ENCODE data around the gene KRT15.

Gene KRT15

GRCh38 chr17:41518789-41519449 is at the start of gene KRT15:
KRT15 (minus strand) TSS chr17:41518890; CDS start chr17:41518827, 63 bp downstream.
- no peak; the same call in 1 of the 2 replicates for TF ChIP-seq CTCF (IDR thresholded peaks at IDR 0.05; ENCODE audit: low read depth, low read length)
- Histone ChIP-seq H3K4me3 (ENCODE audit: low read depth, low read length) (no peak within 1 kb of the TSS), H3K36me3 (no peaks in the 10 kb centered on the region), H3K27me3 (ENCODE audit: insufficient read depth, low read depth, severe bottlenecking) (no peaks in the 10 kb centered on the region), H3K27ac (peak within 1 kb of the TSS; percentile 54), H3K9me3 (ENCODE audit: severe bottlenecking) (no peaks in the 10 kb centered on the region)
- DNase-seq, result peak; percentile 58

- Histone ChIP-seq H3K4me3 (ENCODE audit: low read depth, low read length) (no peak overlapping the region), H3K27ac (no peak overlapping the region), H3K9me3 (ENCODE audit: severe bottlenecking) (no peaks in the 10 kb centered on the region), H3K27me3 (ENCODE audit: insufficient read depth, low read depth, severe bottlenecking) (no peaks in the 10 kb centered on the region), H3K36me3 (no peaks in the 10 kb centered on the region)
- no peak for TF ChIP-seq CTCF (IDR thresholded peaks at IDR 0.05; ENCODE audit: low read depth, low read length)
- DNase-seq, result no peak
Measured at GRCh38 chr17:41567317-41567716, 48.6 kb upstream of the KRT15 start.

- no peak for DNase-seq
- no peak overlapping the region for H3K27ac ChIP-seq
- no peaks in the 10 kb centered on the region for H3K9me3 ChIP-seq (ENCODE audit: severe bottlenecking)
- no peak overlapping the region for H3K4me3 ChIP-seq (ENCODE audit: low read depth, low read length)
- TF ChIP-seq CTCF (IDR thresholded peaks at IDR 0.05; ENCODE audit: low read depth, low read length), result no peak
- no peaks in the 10 kb centered on the region for H3K36me3 ChIP-seq
- no peaks in the 10 kb centered on the region for H3K27me3 ChIP-seq (ENCODE audit: insufficient read depth, low read depth, severe bottlenecking)
Measured at GRCh38 chr17:41565338-41565737, 46.6 kb upstream of the KRT15 start.

GRCh38 chr17:41563607-41564170 is 45.0 kb upstream of the KRT15 start:
- Histone ChIP-seq H3K4me3 (ENCODE audit: low read depth, low read length) (no peak overlapping the region), H3K36me3 (no peaks in the 10 kb centered on the region), H3K27me3 (ENCODE audit: insufficient read depth, low read depth, severe bottlenecking) (no peaks in the 10 kb centered on the region), H3K9me3 (ENCODE audit: severe bottlenecking) (no peaks in the 10 kb centered on the region), H3K27ac (no peak overlapping the region)
- TF ChIP-seq CTCF (IDR thresholded peaks at IDR 0.05; ENCODE audit: low read depth, low read length), result no peak
- no peak for DNase-seq

GRCh38 chr17:41561554-41561953 is 42.9 kb upstream of the KRT15 start:
- no peak for DNase-seq
- H3K27ac ChIP-seq, result no peak overlapping the region
- no peak for TF ChIP-seq CTCF (IDR thresholded peaks at IDR 0.05; ENCODE audit: low read depth, low read length)
- no peaks in the 10 kb centered on the region for H3K9me3 ChIP-seq (ENCODE audit: severe bottlenecking)
- H3K36me3 ChIP-seq, result no peaks in the 10 kb centered on the region
- H3K27me3 ChIP-seq (ENCODE audit: insufficient read depth, low read depth, severe bottlenecking), result no peaks in the 10 kb centered on the region
- no peak overlapping the region for H3K4me3 ChIP-seq (ENCODE audit: low read depth, low read length)

GRCh38 chr17:41559548-41559947 is 40.9 kb upstream of the KRT15 start:
- Histone ChIP-seq H3K36me3 (no peaks in the 10 kb centered on the region), H3K27ac (no peak overlapping the region), H3K27me3 (ENCODE audit: insufficient read depth, low read depth, severe bottlenecking) (no peaks in the 10 kb centered on the region), H3K9me3 (ENCODE audit: severe bottlenecking) (no peaks in the 10 kb centered on the region), H3K4me3 (ENCODE audit: low read depth, low read length) (no peak overlapping the region)
- no peak for TF ChIP-seq CTCF (IDR thresholded peaks at IDR 0.05; ENCODE audit: low read depth, low read length)
- no peak for DNase-seq
